Measurements from ENCODE around the gene ARHGAP20.
A peak's percentile ranks its signal among the peaks of the same experiment; 100 is the strongest.

ARHGAP20 gene

DNA sequence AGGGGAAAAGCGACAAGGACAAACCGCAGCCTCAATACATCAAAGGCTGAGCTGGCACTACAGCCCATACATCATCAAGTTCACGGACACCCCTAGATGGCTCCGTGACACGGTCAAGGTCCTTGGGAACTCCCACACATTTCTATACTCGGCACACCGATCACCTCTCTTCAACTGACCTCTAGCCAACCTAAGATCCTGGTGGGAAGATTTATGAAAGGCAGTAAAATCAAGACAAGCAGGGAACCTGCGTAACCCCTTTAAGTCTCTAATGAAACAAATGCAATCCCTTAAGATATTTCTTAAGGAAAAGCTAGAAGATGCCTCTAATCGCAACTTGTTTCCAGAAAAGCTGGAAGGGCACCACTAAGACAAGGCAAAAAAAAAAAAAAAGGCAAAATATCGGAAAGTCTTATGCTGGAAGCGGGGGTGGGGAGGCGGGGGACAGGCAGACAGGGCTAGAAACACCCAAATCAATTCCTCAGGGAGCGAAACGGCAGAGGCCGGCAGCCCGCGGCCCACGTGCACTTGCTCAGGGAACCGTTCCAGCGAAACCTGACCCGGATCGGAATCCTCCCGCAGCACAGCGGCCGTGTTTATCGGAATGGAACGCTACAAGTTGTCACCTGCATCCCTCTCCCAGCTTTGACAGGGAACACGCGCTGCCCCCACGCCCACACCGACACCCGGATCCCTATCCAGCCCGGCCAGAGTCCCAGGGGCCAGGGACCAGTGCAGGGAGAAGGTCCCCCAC lies 1.4 kb downstream of the ARHGAP20 start (continued):
- TF ChIP-seq, protein P1, sequence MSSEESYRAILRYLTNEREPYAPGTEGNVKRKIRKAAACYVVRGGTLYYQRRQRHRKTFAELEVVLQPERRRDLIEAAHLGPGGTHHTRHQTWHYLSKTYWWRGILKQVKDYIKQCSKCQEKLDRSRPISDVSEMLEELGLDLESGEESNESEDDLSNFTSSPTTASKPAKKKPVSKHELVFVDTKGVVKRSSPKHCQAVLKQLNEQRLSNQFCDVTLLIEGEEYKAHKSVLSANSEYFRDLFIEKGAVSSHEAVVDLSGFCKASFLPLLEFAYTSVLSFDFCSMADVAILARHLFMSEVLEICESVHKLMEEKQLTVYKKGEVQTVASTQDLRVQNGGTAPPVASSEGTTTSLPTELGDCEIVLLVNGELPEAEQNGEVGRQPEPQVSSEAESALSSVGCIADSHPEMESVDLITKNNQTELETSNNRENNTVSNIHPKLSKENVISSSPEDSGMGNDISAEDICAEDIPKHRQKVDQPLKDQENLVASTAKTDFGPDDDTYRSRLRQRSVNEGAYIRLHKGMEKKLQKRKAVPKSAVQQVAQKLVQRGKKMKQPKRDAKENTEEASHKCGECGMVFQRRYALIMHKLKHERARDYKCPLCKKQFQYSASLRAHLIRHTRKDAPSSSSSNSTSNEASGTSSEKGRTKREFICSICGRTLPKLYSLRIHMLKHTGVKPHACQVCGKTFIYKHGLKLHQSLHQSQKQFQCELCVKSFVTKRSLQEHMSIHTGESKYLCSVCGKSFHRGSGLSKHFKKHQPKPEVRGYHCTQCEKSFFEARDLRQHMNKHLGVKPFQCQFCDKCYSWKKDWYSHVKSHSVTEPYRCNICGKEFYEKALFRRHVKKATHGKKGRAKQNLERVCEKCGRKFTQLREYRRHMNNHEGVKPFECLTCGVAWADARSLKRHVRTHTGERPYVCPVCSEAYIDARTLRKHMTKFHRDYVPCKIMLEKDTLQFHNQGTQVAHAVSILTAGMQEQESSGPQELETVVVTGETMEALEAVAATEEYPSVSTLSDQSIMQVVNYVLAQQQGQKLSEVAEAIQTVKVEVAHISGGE (tag by site-specific recombination; conservative IDR thresholded peaks at IDR 0.05; ENCODE audit: low read depth), result 0 out of 2 replicates have a peak, but pooled peaks have one; percentile 36
- no peak for TF ChIP-seq PRDM1 (tag by site-specific recombination; IDR thresholded peaks at IDR 0.05)
- no peak for TF ChIP-seq ZNF677 (tag by site-specific recombination; IDR thresholded peaks at IDR 0.05)
- no peak for TF ChIP-seq ZNF555 (tag by site-specific recombination; conservative IDR thresholded peaks at IDR 0.05)
- TF ChIP-seq, protein P2, sequence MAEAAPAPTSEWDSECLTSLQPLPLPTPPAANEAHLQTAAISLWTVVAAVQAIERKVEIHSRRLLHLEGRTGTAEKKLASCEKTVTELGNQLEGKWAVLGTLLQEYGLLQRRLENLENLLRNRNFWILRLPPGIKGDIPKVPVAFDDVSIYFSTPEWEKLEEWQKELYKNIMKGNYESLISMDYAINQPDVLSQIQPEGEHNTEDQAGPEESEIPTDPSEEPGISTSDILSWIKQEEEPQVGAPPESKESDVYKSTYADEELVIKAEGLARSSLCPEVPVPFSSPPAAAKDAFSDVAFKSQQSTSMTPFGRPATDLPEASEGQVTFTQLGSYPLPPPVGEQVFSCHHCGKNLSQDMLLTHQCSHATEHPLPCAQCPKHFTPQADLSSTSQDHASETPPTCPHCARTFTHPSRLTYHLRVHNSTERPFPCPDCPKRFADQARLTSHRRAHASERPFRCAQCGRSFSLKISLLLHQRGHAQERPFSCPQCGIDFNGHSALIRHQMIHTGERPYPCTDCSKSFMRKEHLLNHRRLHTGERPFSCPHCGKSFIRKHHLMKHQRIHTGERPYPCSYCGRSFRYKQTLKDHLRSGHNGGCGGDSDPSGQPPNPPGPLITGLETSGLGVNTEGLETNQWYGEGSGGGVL (tag by site-specific recombination; IDR thresholded peaks at IDR 0.05), result no peak; the same call in 1 of the 2 replicates
- peak; percentile 76 for TF ChIP-seq ZBTB17 (tag by site-specific recombination; IDR thresholded peaks at IDR 0.05)
- TF ChIP-seq, protein P3, sequence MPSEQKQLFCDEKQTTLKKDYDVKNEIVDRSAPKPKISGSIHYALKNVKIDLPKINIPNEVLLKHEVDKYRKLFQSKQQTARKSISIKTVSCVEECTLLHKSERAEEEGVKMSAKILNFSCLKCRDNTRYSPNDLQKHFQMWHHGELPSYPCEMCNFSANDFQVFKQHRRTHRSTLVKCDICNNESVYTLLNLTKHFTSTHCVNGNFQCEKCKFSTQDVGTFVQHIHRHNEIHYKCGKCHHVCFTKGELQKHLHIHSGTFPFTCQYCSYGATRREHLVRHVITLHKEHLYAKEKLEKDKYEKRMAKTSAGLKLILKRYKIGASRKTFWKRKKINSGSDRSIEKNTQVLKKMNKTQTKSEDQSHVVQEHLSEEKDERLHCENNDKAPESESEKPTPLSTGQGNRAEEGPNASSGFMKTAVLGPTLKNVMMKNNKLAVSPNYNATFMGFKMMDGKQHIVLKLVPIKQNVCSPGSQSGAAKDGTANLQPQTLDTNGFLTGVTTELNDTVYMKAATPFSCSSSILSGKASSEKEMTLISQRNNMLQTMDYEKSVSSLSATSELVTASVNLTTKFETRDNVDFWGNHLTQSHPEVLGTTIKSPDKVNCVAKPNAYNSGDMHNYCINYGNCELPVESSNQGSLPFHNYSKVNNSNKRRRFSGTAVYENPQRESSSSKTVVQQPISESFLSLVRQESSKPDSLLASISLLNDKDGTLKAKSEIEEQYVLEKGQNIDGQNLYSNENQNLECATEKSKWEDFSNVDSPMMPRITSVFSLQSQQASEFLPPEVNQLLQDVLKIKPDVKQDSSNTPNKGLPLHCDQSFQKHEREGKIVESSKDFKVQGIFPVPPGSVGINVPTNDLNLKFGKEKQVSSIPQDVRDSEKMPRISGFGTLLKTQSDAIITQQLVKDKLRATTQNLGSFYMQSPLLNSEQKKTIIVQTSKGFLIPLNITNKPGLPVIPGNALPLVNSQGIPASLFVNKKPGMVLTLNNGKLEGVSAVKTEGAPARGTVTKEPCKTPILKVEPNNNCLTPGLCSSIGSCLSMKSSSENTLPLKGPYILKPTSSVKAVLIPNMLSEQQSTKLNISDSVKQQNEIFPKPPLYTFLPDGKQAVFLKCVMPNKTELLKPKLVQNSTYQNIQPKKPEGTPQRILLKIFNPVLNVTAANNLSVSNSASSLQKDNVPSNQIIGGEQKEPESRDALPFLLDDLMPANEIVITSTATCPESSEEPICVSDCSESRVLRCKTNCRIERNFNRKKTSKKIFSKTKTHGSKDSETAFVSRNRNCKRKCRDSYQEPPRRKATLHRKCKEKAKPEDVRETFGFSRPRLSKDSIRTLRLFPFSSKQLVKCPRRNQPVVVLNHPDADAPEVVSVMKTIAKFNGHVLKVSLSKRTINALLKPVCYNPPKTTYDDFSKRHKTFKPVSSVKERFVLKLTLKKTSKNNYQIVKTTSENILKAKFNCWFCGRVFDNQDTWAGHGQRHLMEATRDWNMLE (tag by site-specific recombination; conservative IDR thresholded peaks at IDR 0.05; ENCODE audit: low read depth), result no peak
- no peak for TF ChIP-seq ZNF501 (tag by site-specific recombination; IDR thresholded peaks at IDR 0.05)
- TF ChIP-seq ZNF174 (tag by site-specific recombination; IDR thresholded peaks at IDR 0.05), result no peak
- 0 out of 2 replicates have a peak, but pooled peaks have one; percentile 55 for TF ChIP-seq KLF9 (tag by site-specific recombination; IDR thresholded peaks at IDR 0.05; ENCODE audit: low read depth)
- no peak for TF ChIP-seq ZNF830 (tag by site-specific recombination; IDR thresholded peaks at IDR 0.05; ENCODE audit: low read depth)
- 0 out of 2 replicates have a peak, but pooled peaks have one; percentile 16 for TF ChIP-seq ZFP69B (tag by site-specific recombination; IDR thresholded peaks at IDR 0.05)
- TF ChIP-seq, protein P4, sequence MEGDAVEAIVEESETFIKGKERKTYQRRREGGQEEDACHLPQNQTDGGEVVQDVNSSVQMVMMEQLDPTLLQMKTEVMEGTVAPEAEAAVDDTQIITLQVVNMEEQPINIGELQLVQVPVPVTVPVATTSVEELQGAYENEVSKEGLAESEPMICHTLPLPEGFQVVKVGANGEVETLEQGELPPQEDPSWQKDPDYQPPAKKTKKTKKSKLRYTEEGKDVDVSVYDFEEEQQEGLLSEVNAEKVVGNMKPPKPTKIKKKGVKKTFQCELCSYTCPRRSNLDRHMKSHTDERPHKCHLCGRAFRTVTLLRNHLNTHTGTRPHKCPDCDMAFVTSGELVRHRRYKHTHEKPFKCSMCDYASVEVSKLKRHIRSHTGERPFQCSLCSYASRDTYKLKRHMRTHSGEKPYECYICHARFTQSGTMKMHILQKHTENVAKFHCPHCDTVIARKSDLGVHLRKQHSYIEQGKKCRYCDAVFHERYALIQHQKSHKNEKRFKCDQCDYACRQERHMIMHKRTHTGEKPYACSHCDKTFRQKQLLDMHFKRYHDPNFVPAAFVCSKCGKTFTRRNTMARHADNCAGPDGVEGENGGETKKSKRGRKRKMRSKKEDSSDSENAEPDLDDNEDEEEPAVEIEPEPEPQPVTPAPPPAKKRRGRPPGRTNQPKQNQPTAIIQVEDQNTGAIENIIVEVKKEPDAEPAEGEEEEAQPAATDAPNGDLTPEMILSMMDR (tag by site-specific recombination; IDR thresholded peaks at IDR 0.05), result no peak
- TF ChIP-seq ZNF548 (tag by site-specific recombination; IDR thresholded peaks at IDR 0.05), result no peak
- TF ChIP-seq, protein P5, sequence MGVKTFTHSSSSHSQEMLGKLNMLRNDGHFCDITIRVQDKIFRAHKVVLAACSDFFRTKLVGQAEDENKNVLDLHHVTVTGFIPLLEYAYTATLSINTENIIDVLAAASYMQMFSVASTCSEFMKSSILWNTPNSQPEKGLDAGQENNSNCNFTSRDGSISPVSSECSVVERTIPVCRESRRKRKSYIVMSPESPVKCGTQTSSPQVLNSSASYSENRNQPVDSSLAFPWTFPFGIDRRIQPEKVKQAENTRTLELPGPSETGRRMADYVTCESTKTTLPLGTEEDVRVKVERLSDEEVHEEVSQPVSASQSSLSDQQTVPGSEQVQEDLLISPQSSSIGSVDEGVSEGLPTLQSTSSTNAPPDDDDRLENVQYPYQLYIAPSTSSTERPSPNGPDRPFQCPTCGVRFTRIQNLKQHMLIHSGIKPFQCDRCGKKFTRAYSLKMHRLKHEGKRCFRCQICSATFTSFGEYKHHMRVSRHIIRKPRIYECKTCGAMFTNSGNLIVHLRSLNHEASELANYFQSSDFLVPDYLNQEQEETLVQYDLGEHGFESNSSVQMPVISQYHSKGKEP (tag by site-specific recombination; IDR thresholded peaks at IDR 0.05), result no peak
- peak; percentile 54; the same call in 1 of the 2 replicates for TF ChIP-seq TRIM28 (IDR thresholded peaks at IDR 0.05; ENCODE audit: borderline replicate concordance, low read length)
- TF ChIP-seq, protein P6, sequence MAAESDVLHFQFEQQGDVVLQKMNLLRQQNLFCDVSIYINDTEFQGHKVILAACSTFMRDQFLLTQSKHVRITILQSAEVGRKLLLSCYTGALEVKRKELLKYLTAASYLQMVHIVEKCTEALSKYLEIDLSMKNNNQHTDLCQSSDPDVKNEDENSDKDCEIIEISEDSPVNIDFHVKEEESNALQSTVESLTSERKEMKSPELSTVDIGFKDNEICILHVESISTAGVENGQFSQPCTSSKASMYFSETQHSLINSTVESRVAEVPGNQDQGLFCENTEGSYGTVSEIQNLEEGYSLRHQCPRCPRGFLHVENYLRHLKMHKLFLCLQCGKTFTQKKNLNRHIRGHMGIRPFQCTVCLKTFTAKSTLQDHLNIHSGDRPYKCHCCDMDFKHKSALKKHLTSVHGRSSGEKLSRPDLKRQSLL (tag by site-specific recombination; IDR thresholded peaks at IDR 0.05), result no peak
- TF ChIP-seq ZNF202 (tag by site-specific recombination; IDR thresholded peaks at IDR 0.05; ENCODE audit: borderline replicate concordance), result no peak
